Measurements from ENCODE around the gene SACM1L.

The SACM1L gene

GRCh38 chr3:45657853-45658252 lies 31.3 kb upstream of the SACM1L start:
- no peak overlapping the region for H3K27ac Mint-ChIP-seq
- no peaks in the 10 kb centered on the region for H3K27me3 Mint-ChIP-seq
- no peaks in the 10 kb centered on the region for H3K36me3 Mint-ChIP-seq
- peaks cover 14% of the 10 kb centered on the region for H3K4me1 Mint-ChIP-seq
- H3K9me3 Mint-ChIP-seq = no peaks in the 10 kb centered on the region
- no peak overlapping the region for H3K4me3 Mint-ChIP-seq

- Mint-ChIP-seq H3K27ac (peak overlapping the region; percentile 46), H3K9me3 (no peaks in the 10 kb centered on the region), H3K4me3 (no peak overlapping the region), H3K27me3 (no peaks in the 10 kb centered on the region), H3K4me1 (peaks cover 17% of the 10 kb centered on the region), H3K36me3 (no peaks in the 10 kb centered on the region)
Measured at GRCh38 chr3:45659661-45660566, 29.3 kb upstream of the SACM1L start.

- Mint-ChIP-seq H3K4me1 (peaks cover 23% of the 10 kb centered on the region), H3K36me3 (no peaks in the 10 kb centered on the region), H3K9me3 (no peaks in the 10 kb centered on the region), H3K27ac (no peak overlapping the region), H3K4me3 (no peak overlapping the region), H3K27me3 (no peaks in the 10 kb centered on the region)
Measured at GRCh38 chr3:45660567-45660901, 28.7 kb upstream of the SACM1L start.

DNA sequence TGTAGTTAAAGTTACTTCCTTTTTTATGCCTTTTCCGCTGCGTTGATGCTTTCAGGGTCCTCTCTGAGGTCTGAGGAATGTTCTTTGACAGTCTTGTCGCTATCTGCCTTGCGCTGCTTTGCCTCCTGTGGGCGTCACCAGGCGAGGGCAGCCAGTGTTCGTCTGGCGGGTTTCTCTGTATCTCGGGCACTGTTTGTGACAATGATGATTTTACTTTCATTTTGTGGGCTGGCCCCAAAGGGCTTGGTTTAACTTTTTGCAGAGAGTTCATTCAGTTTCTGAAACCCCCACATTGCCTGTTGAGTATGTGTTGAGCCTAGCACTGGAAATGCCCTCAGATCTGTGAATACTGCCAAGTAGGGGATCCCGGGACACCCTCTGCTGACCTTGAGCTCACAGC lies 24.6 kb upstream of the SACM1L start:
- peaks cover 4% of the 10 kb centered on the region for H3K36me3 Mint-ChIP-seq
- no peaks in the 10 kb centered on the region for H3K9me3 Mint-ChIP-seq
- peak overlapping the region; percentile 89 for H3K4me3 Mint-ChIP-seq
- peaks cover 50% of the 10 kb centered on the region for H3K4me1 Mint-ChIP-seq
- H3K27ac Mint-ChIP-seq = peak overlapping the region; percentile 84
- no peaks in the 10 kb centered on the region for H3K27me3 Mint-ChIP-seq

DNA sequence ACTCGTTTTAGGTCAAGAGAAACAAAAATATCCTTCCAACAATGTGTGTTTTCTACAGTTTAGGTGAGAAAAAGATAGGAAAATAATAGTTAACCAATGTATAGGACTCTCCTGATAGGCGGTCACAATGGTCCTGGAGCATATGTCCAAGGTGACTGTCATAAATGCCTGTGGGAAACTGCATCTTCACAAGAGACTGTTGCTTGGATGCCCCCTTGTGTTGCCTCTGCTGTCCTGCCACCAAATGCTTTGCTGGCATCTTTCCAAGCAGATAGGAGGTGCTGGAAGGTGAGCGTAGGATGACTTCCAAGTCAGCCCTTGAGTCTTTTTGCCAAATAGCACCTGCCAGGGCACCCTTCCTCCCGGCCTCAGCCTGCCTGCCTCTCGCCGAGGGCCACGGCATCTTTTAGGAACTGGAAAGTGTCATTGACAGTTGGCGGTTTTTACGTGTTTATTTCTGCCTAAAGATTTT lies 24.1 kb upstream of the SACM1L start:
- Mint-ChIP-seq H3K4me3 (peak overlapping the region; percentile 89), H3K27me3 (no peaks in the 10 kb centered on the region), H3K4me1 (peaks cover 44% of the 10 kb centered on the region), H3K9me3 (no peaks in the 10 kb centered on the region), H3K36me3 (peaks cover 4% of the 10 kb centered on the region), H3K27ac (peak overlapping the region; percentile 84)

DNA sequence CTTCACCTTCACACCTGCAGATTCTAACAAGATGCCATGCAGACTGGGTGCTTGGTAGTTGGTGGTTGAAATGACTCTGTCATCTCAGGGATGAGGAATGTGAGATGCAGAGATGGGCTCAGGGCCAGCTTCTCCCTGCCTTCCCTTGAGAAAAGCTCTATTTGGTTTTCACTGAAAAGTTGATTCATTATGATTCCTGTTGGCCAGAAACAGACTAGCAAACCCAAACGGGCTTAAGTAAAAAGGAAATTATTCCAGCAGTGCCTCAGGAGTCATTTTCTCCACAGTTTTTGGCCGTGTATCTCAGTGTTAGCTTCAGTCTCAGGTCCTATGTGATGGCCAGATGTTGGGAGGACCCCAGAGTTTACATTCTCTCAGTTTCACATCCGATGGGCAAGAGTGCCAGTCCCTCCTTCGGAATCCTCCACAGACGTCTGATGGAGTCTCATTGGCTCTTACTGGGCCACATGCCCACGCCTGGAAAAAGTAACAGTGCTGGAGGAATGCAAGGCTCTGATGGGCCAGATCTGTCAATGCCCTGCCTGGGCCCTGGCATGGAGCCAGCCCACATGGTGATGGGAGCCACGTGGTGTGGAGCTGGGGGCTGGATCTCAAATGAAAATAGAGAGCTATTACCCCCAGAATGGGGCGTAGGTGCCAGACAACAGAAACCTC lies 22.3 kb upstream of the SACM1L start:
- peak overlapping the region; percentile 60 for H3K4me3 Mint-ChIP-seq
- H3K27ac Mint-ChIP-seq = peak overlapping the region; percentile 17
- H3K27me3 Mint-ChIP-seq = no peaks in the 10 kb centered on the region
- no peaks in the 10 kb centered on the region for H3K9me3 Mint-ChIP-seq
- peaks cover 43% of the 10 kb centered on the region for H3K4me1 Mint-ChIP-seq
- H3K36me3 Mint-ChIP-seq = peaks cover 6% of the 10 kb centered on the region

DNA sequence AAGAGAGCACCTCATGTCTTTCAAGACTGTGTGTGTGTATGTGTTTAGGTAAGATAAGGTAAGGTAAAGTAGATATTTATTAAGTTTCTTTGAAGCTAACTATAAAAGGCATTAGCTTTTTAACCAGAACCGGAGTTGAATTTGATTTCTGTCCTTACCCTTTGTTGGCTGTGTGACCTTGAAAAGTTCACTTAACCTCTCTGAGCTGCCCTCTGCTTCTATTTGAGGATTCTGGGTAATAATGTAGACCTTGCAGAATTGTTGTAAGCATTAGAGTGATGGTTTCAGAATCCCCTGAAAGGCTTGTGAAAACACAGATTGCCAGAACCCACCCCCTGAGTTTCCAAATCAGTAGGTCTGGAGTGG lies 21.6 kb upstream of the SACM1L start:
- H3K9me3 Mint-ChIP-seq = no peaks in the 10 kb centered on the region
- peaks cover 43% of the 10 kb centered on the region for H3K4me1 Mint-ChIP-seq
- peak overlapping the region; percentile 49 for H3K4me3 Mint-ChIP-seq
- H3K36me3 Mint-ChIP-seq = peaks cover 6% of the 10 kb centered on the region
- peak overlapping the region; percentile 51 for H3K27ac Mint-ChIP-seq
- no peaks in the 10 kb centered on the region for H3K27me3 Mint-ChIP-seq

DNA sequence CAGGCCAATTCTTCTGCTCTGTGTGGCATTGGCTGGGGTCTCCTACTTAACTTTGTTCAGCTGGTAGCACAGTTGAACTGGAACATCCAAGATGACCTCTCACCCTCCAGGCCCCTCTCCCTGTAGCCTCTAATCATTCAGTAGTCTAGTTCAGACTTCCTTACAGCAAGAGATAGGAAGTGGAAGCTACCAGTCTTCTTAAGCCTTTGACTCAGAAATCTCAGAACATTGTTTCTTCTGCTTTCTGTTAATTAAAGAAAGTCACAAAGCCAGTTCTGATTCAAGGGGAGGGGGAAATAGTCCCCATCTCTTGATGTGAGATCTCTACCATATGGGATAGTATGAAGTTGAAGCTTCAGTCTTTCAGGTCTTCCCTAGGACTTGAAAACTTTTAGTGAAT lies 18.8 kb upstream of the SACM1L start:
- Mint-ChIP-seq H3K36me3 (peaks cover 6% of the 10 kb centered on the region), H3K9me3 (no peaks in the 10 kb centered on the region)

DNA sequence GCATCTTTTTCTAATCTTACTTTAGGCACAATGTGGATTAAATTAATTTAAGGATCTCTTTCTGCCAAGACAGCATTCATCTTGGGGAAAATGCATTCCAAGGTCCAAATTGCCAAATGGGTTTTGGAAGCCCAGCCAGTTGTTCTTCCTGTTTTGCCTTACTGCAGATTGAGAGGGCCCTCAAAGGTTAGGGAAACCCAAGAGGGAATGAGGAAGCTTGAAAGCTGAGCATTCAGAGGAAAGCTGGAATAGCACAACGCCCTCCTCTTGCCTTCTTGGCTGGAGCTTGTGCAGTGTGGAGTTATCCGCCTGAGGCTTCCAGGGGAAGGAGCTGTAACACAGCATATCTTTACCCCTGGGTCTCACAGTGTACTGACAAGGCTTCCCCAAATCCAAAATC lies 18.2 kb upstream of the SACM1L start:
- Mint-ChIP-seq H3K27ac (no peak overlapping the region), H3K27me3 (no peaks in the 10 kb centered on the region), H3K36me3 (peaks cover 6% of the 10 kb centered on the region), H3K9me3 (no peaks in the 10 kb centered on the region), H3K4me1 (peaks cover 23% of the 10 kb centered on the region), H3K4me3 (no peak overlapping the region)

More for the DNA sequence above, 18.8 kb upstream of the SACM1L start:
- Mint-ChIP-seq H3K27ac (no peak overlapping the region), H3K4me3 (no peak overlapping the region), H3K27me3 (no peaks in the 10 kb centered on the region), H3K4me1 (peaks cover 29% of the 10 kb centered on the region)

- H3K27ac Mint-ChIP-seq = no peak overlapping the region
- peaks cover 2% of the 10 kb centered on the region for H3K36me3 Mint-ChIP-seq
Measured at GRCh38 chr3:45673273-45673672, 15.9 kb upstream of the SACM1L start.

GRCh38 chr3:45676325-45677032 lies 12.7 kb upstream of the SACM1L start:
- Mint-ChIP-seq H3K27ac (peak overlapping the region; percentile 97), H3K9me3 (no peaks in the 10 kb centered on the region), H3K27me3 (no peaks in the 10 kb centered on the region), H3K36me3 (peaks cover 2% of the 10 kb centered on the region), H3K4me1 (peaks cover 26% of the 10 kb centered on the region), H3K4me3 (peak overlapping the region; percentile 71)

More at GRCh38 chr3:45673273-45673672, 15.9 kb upstream of the SACM1L start:
- no peaks in the 10 kb centered on the region for H3K9me3 Mint-ChIP-seq
- no peaks in the 10 kb centered on the region for H3K27me3 Mint-ChIP-seq
- peaks cover 22% of the 10 kb centered on the region for H3K4me1 Mint-ChIP-seq
- no peak overlapping the region for H3K4me3 Mint-ChIP-seq

DNA sequence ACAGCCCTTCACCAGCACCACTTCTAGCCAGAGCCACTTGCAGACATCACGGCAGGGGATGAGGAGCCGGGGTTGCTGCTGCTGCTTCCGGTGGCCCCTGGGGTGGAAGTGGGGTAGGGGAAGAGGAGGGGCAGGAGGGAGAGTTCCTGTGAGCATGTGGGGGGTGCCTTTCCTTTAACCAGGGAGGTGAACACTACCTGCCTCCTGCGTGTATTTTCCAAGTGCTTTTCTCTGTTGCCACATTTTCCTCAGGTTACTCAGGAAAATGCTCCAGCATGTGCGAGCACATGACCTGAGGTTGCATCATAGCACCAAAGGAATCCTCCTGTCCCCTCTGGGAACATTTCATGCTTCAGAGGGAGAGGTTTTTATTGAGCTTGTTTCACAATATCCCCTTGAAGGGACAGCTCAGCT lies 12.2 kb upstream of the SACM1L start:
- Mint-ChIP-seq H3K4me3 (peak overlapping the region; percentile 71), H3K4me1 (peaks cover 26% of the 10 kb centered on the region), H3K27me3 (no peaks in the 10 kb centered on the region), H3K27ac (peak overlapping the region; percentile 97), H3K36me3 (no peaks in the 10 kb centered on the region), H3K9me3 (no peaks in the 10 kb centered on the region)

- Mint-ChIP-seq H3K27ac (peak overlapping the region; percentile 97), H3K36me3 (no peaks in the 10 kb centered on the region), H3K4me1 (peaks cover 26% of the 10 kb centered on the region), H3K4me3 (no peak overlapping the region), H3K27me3 (no peaks in the 10 kb centered on the region), H3K9me3 (no peaks in the 10 kb centered on the region)
Measured at GRCh38 chr3:45677841-45678240, 11.4 kb upstream of the SACM1L start.

GRCh38 chr3:45679805-45680204 lies 9.4 kb upstream of the SACM1L start:
- Mint-ChIP-seq H3K36me3 (no peaks in the 10 kb centered on the region), H3K4me1 (peaks cover 32% of the 10 kb centered on the region), H3K27ac (no peak overlapping the region), H3K4me3 (no peak overlapping the region), H3K27me3 (no peaks in the 10 kb centered on the region), H3K9me3 (no peaks in the 10 kb centered on the region)

- Mint-ChIP-seq H3K36me3 (no peaks in the 10 kb centered on the region), H3K4me1 (peaks cover 38% of the 10 kb centered on the region), H3K27me3 (no peaks in the 10 kb centered on the region), H3K27ac (no peak overlapping the region), H3K9me3 (no peaks in the 10 kb centered on the region), H3K4me3 (no peak overlapping the region)
Measured at GRCh38 chr3:45681221-45681620, 8.0 kb upstream of the SACM1L start.

DNA sequence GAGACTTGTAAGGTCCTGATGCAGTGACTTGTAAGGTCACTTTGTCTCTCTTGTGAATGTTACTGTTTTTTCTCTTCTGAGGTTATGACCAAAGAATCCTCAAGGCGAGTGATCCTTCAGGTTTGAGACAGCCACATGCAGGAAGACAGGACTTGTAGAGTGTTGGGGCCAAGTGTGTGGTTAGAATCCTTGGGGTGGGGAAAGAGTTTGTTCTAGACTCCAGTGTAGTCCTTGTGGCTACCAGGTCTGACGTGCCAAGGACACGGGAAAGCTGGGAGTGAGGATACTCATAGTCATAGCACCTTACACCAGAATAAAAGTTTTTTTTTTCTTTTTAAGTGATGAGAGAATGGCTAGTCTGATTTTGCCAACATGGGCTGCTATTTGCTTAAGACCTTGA lies 7.3 kb upstream of the SACM1L start:
- Mint-ChIP-seq H3K4me1 (peaks cover 34% of the 10 kb centered on the region), H3K4me3 (no peak overlapping the region), H3K36me3 (no peaks in the 10 kb centered on the region), H3K27me3 (no peaks in the 10 kb centered on the region), H3K9me3 (no peaks in the 10 kb centered on the region), H3K27ac (no peak overlapping the region)
